ENCODE results near the gene PI16. TPM values are rescaled to one million over a fixed set of nuclear protein-coding genes. Genes with fewer than 3 reads are reported as not detected.

PI16 gene
- total and polyA plus RNA-seq, 2 donors (not counting 3 experiments of a cell fraction or from before 2014, with no cell fraction given): 0.14 TPM; not detected in 1

DNA sequence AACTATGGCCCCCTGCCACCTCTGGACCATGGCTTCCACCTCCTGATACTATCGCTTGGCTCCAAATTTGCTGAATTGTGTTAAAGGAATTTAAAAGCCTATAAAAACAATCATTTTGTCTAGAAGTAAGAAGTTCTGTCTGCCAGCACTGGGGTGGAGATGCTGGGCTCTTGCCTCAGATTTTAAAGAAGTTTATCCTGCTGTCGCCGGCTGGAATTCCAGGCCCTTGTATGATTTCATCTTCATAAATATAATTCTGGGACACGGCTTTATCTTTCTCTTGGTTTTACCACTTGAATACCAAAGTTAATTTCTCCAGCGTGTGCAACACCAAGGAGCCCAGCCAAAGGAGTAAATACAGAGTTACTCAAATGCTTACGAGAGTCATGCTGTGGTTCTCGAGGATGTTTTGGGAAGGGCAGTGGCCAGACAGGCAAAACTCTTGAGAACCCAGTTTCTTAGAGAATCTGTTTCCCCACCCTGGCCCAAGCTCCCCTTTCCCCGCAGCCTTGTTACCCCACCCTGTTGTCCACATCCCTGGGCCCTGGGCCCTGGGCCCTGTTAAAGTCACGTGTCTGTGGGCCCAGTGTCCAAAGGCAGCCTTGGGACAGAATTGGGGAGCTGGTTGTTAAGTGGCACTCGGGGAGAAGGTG lies 36.9 kb upstream of the PI16 start:
- BruUV-seq (replicated peaks): no TSS peak
- Histone ChIP-seq H3K9ac (replicated peaks; ENCODE audit: extremely low read depth, insufficient read depth, low read length) (no peak overlapping the region), H3K9me3 (replicated peaks; ENCODE audit: control insufficient read depth, insufficient read depth, low read length) (no peaks in the 10 kb centered on the region), H2AFZ (ENCODE audit: low read depth, low read length) (no peak overlapping the region), H3K36me3 (ENCODE audit: control insufficient read depth in 2 of 2, extremely low read depth in 1 of 2, insufficient read depth in 2 of 2, low read length in 2 of 2) (peaks cover 4 to 5% of the 10 kb centered on the region in 2 experiments), H4K20me1 (replicated peaks; ENCODE audit: control insufficient read depth, extremely low read depth, insufficient read depth, low read length) (no peaks in the 10 kb centered on the region), H3K4me3 (replicated peaks in 1 of 3; ENCODE audit: insufficient read depth in 1 of 3, low read depth in 1 of 3, low read length in 3 of 3) (no peak overlapping the region), H3K79me2 (ENCODE audit: control insufficient read depth, insufficient read depth, low read length) (no peaks in the 10 kb centered on the region), H3K27ac (ENCODE audit: insufficient read depth, low read depth, low read length) (no peak overlapping the region), H3K4me1 (ENCODE audit: control insufficient read depth, extremely low read depth, insufficient read depth, low read length) (peaks cover 5% of the 10 kb centered on the region), H3K27me3 (ENCODE audit: control insufficient read depth in 2 of 2, insufficient read depth in 2 of 2, low read length in 2 of 2) (no peaks in the 10 kb centered on the region), H3K9me1 (replicated peaks; ENCODE audit: control insufficient read depth, extremely low read depth, insufficient read depth, low read length) (no peaks in the 10 kb centered on the region), H3K4me2 (ENCODE audit: insufficient read depth, low read length) (no peak overlapping the region)
- intact Hi-C loops (cut with micrococcal nuclease): no loop called here
- dilution Hi-C loops (cut with MboI; ENCODE audit: extremely low pct_ligation_motif_present, low sequenced_read_pairs): no loop called here
- ChIA-PET CTCF (interaction anchor here (0.6 kb wide), 1 partner anchor 158 kb away, joined by 3 read pairs; no protein-coding TSS in a partner anchor), POLR2A (no interaction called here)
- TF ChIP-seq, protein P1, sequence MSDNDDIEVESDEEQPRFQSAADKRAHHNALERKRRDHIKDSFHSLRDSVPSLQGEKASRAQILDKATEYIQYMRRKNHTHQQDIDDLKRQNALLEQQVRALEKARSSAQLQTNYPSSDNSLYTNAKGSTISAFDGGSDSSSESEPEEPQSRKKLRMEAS (IDR thresholded peaks at IDR 0.05; ENCODE audit: insufficient read depth, insufficient read length): no peak
- TF ChIP-seq JUN (IDR thresholded peaks at IDR 0.05; ENCODE audit: borderline replicate concordance, insufficient read depth, insufficient read length, low read depth): no peak
- DNase-seq (ENCODE audit: low read depth, low spot score): no peak
- FAIRE-seq: no peak

DNA sequence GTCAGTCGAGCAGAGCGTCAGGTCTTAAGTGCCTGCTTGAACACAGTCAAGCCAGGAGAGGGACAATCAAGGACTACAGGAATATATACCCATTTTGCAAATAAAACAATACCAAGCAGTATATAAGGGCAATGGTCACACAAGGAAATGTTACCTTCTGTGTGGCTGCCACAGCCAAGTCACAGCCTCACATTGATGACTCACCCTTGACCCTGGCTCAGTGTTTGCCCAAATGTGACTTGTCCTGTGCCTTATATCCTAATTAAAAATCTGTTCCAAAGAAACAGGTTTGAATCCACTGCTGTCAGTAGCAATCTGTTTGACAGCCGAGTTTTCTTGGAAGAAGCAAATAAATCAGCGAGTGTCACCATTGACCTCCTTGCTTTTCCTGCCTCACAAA lies 34.5 kb upstream of the PI16 start:
- H3K9me3 ChIP-seq (replicated peaks; ENCODE audit: control insufficient read depth, insufficient read depth, low read length): no peaks in the 10 kb centered on the region
- no peak overlapping the region for H3K9ac ChIP-seq (replicated peaks; ENCODE audit: extremely low read depth, insufficient read depth, low read length)
- H3K36me3 ChIP-seq (ENCODE audit: control insufficient read depth in 2 of 2, extremely low read depth in 1 of 2, insufficient read depth in 2 of 2, low read length in 2 of 2): peaks cover 6 to 13% of the 10 kb centered on the region in 2 experiments
- H3K4me3 ChIP-seq (replicated peaks in 1 of 3; ENCODE audit: insufficient read depth in 1 of 3, low read depth in 1 of 3, low read length in 3 of 3): no peak overlapping the region
- intact Hi-C loops (cut with micrococcal nuclease) (no loop called here), dilution Hi-C loops (cut with MboI; ENCODE audit: extremely low pct_ligation_motif_present, low sequenced_read_pairs) (no loop called here)
- H3K27me3 ChIP-seq (ENCODE audit: control insufficient read depth in 2 of 2, insufficient read depth in 2 of 2, low read length in 2 of 2): no peaks in the 10 kb centered on the region
- ChIA-PET CTCF (no interaction called here), POLR2A (no interaction called here)
- H3K9me1 ChIP-seq (replicated peaks; ENCODE audit: control insufficient read depth, extremely low read depth, insufficient read depth, low read length): no peaks in the 10 kb centered on the region
- BruUV-seq (replicated peaks): no TSS peak
- H3K79me2 ChIP-seq (ENCODE audit: control insufficient read depth, insufficient read depth, low read length): no peaks in the 10 kb centered on the region
- no peak for FAIRE-seq
- DNase-seq (ENCODE audit: low read depth, low spot score): no peak
- no peak overlapping the region for H3K4me2 ChIP-seq (ENCODE audit: insufficient read depth, low read length)
- H3K27ac ChIP-seq (ENCODE audit: insufficient read depth, low read depth, low read length): no peak overlapping the region
- TF ChIP-seq POLR2AphosphoS5 (IDR thresholded peaks at IDR 0.05; ENCODE audit: insufficient read depth, low read depth, low read length): no peak
- no peak overlapping the region for H2AFZ ChIP-seq (ENCODE audit: low read depth, low read length)
- no peaks in the 10 kb centered on the region for H4K20me1 ChIP-seq (replicated peaks; ENCODE audit: control insufficient read depth, extremely low read depth, insufficient read depth, low read length)
- H3K4me1 ChIP-seq (ENCODE audit: control insufficient read depth, extremely low read depth, insufficient read depth, low read length): no peaks in the 10 kb centered on the region
